A549 (cell line): ENCODE data around the gene ROS1.

Experiments used
- CEBPB ChIP-seq, 2 experiments: fragments of >200 bp in 1 of 2; sonication (Bioruptor Twin) in 1 of 2; formaldehyde crosslinking in 1 of 2; IDR thresholded peaks; 2 replicates each; pipeline ENCODE4 v1.6.1; 2012 to 2016
- CTCF ChIP-seq: fragments of >200 bp; sonication (Bioruptor Twin); formaldehyde crosslinking; IDR thresholded peaks from 3 replicates; pipeline ENCODE4 v1.5.1; 2016
- EP300 ChIP-seq, 2 experiments: fragments of >200 bp; sonication (Bioruptor Twin); formaldehyde crosslinking; IDR thresholded peaks; 2 replicates in 1 of 2; 3 replicates in 1 of 2; pipeline ENCODE4 v1.6.1; 2016 to 2017
- HES2 ChIP-seq: fragments of >200 bp; sonication (Bioruptor Twin); formaldehyde crosslinking; IDR thresholded peaks from 2 replicates; pipeline ENCODE4 v1.6.1; 2016
- KDM1A ChIP-seq: fragments of 200-600 bp; sonication (generic); IDR thresholded peaks from 2 replicates; pipeline ENCODE4 v1.6.1; 2016; ENCODE audit warnings: low read depth, mild to moderate bottlenecking
- POLR2A ChIP-seq: IDR thresholded peaks from 2 replicates; pipeline ENCODE4 v1.6.1; 2012; ENCODE audit warnings: mild to moderate bottlenecking, low read length
- SMC3 ChIP-seq: fragments of >200 bp; sonication (Bioruptor Twin); formaldehyde crosslinking; IDR thresholded peaks from 3 replicates; pipeline ENCODE4 v1.6.1; 2018; ENCODE audit warnings: inconsistent platforms

- TF ChIP-seq SMC3: no peak
- TF ChIP-seq CTCF: no peak
- TF ChIP-seq POLR2A: no peak
- no peak for TF ChIP-seq HES2
- no peak for TF ChIP-seq EP300 (IDR thresholded peaks at IDR 0.05)
- no peak for TF ChIP-seq CEBPB (IDR thresholded peaks at IDR 0.05)
- TF ChIP-seq KDM1A: no peak
Measured at GRCh38 chr6:117345292-117345610, 80.5 kb downstream of the ROS1 start.
